GM21381 (cell line): ENCODE results near the gene PDK1.

Experiments
- ATAC-seq: cut with Tn5 transposase; IDR thresholded peaks from one replicate; pipeline ENCODE4 v1.9.1; 2021; ENCODE audit warnings: mild to moderate bottlenecking, moderate library complexity; ENCODE audit not compliant: unreplicated experiment

The PDK1 gene

DNA sequence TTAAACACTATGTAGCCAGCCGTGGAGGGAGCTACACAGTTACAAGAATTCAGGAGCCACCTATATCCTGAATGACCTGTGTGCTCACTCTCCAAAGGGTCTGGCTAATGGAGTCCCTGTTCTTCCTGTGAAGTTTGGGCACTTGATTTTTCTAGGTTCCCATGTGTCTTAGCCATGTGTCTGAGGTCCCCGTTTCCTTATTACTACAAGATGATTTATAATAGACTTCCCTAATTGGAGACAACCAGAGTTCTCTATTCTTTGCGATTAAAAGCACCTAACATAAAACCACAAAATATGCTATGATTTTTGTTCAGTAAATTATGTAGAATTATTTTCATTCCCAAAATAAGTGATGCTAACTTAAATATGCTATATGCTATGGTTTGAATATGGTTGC, 83.4 kb downstream of the PDK1 start:
- ATAC-seq: no peak

DNA sequence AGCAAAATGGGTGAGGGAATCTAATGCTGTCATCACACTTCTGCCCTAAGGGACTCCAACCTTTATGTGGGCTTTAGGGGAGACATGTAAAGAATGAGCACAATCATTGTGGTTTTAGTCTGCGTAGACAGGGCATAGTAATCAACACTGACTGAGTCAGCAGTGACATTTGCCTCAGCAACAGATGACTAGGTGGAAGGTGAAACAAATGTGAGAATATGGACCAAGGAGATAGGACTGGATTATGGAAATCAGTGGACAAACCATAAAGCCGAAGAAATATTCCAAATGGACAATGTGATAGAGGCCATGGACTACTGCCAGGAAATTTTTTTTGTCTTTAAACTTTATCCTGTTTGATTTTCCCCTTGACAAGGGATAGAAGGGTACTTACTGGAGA, 83.9 kb downstream of the PDK1 start:
- ATAC-seq: no peak

DNA sequence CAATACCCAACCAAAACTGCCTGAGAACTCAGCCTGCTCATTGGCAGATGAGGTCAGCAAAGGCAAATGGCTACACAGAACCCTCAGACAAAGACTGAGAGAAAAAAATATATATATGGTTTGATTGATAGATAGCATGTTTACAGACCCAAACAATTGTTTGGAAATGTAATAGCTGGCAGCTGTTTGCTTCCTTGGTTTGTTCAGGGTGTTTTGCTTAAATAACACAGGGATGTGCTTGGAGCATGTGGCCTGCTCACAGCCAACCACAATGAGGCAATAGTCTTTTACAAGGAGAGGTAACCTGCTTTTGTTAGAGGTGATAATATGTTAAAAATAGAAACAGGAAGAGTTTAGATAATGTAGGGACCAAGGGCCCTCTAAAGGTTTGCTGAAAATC, 84.5 kb downstream of the PDK1 start:
- no peak for ATAC-seq

DNA sequence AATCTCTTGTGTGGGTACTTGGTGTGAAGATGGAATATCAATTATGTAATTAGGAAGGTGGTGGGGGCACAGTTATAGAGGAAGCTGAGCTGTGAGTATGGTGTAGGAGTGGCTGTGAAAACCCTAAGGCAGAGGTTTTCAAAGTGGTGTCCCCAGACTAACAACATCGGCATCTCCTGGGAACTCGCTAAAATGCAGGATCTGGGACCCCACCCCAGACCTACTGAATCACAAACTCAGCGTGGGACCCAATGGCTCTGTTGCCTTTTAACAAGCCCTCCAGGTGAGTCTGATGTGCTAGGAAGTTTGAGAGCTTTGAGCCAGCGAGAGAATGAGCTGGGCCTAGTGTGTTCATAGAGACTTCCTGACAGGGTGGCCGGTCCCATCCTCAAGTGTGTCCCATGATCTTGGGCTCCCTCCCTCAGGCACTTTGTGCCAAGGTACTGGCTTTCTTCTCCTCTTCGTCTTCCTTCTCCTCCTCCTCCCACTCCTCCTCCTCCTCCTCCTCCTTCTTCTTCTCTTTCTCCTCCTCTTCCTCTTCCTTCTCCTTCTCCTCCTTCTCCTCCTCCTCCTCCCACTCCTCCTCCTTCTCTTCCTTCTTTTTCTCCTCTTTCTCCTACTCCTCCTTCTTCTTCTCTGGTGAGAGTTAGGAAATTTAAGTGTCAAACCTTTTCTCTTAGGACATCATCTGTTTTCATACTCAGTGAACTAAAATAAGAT, 86.6 kb downstream of the PDK1 start:
- no peak for ATAC-seq

DNA sequence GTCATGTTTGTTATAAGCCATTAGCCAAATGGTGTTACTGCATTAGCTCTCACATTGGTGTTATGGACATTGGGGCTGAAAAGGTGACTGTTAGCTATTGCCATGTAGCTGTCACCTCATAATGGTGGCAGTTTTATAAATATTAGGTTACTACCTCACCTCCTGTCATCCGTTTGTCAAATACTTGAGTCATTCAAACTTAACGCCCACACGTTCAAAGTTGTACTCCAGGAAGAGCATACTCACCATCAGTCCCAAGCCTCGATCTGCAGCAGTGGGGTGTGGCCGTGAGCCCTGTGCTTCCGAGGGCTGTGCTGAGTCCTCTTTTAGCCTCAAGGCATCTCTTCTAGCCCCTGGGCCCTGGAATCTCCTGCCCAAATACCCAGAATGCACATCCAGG, 87.3 kb downstream of the PDK1 start:
- ATAC-seq: no peak

DNA sequence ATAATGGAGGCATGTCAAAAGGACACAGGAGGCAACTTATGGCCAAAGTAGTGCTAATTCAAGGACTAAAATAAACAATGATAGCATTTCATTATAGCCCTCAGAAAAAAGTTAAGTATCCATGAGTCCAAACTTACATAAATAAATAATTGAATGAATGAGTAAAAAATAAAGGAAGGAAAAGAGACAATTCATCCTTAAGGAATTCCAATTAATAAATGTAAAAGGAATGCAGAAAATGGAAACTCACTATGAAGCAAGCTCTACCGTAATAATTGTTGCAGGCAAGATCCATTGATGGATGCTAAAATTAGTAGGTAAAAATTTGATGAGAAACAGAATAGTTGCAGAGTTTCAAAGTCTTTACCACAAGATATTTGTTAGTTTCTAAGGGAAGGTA, 91.5 kb downstream of the PDK1 start:
- no peak for ATAC-seq

DNA sequence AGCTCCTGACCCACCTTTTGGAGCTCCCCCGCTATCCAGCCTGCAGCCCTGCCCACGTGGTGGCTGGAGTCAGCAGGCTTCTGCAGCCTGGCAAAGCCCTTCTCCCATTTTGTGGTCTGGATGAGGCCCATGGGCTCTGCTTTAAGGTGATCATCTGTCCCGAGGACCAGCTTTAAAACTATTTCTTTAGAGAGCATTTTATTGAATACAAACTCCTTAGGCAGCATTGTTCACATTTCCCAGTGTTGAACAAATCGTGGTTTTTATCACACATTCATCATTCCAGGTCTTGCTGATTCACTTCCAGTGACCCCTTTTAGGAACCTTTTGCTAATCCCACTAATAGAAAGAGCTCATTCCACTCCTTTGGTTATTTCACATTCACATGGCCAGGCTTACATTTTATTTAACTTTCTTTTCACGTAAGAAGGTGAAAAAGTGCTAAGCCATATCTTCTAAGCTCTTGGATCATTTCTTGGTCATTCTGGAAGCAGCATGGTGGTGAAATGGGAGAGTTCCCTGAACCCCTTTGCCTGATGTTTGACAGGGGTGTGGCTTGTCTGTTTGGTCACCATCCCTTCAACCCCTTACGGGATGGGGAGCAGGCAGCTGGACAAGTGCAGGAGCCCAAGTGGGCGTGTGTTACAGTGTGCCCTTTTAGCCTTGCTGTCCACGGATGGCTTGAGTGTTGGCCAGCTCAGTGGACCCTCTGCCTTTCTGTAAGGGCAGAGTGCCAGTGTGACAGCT, 99.4 kb downstream of the PDK1 start:
- ATAC-seq: no peak

DNA sequence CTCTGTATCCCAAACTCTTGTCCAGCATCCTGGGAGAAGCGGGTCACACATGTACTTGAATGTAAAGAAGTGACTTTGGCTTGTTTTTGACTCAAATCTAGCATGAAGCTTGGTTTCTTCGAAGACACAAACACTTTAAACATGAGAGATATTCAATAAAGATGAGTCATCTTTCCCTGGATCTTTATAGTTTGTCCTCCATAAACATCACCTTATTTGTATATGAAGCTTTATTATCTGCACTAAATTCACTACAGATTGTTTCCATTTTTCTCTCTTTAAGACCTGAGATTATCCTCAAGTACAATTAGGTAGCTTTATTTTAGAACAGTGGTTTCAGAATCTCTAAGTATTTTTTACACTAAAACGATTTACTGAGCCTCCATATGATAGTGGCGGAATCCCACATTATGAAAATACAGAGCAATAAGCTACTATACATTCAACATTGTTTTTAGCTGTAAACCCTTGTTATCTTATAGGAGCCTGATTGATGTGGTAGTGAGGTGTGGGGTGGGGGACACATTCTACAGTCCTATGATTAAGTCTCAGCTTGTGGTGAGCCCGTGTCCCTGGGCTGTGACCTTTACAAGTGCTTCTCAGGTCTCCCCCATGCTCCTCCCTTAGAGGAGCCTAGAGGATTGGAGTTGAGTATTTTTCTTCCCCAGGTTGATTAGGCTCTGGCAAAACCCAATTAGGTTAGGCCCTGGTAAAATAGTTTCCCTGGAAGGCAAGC, 100.1 kb downstream of the PDK1 start:
- ATAC-seq: no peak
